Smooth muscle cell (in vitro differentiated cells): ENCODE data around the gene SLC39A11. TPM values are rescaled to one million over a fixed set of nuclear protein-coding genes. Genes with fewer than 3 reads are reported as not detected.

Source experiments
- DNase-seq: peaks from one replicate; lab custom pipeline; 2025; ENCODE audit not compliant: unreplicated experiment; lab: John Stamatoyannopoulos, UW
- H2AFZ ChIP-seq: fragments of 200-600 bp; sonication (generic); 2 replicates; pipeline ENCODE4 v1.6.0; 2016; ENCODE audit warnings: antibody characterized with exemption, low read depth, mild to moderate bottlenecking
- H3F3A ChIP-seq: fragments of 200-600 bp; sonication (generic); 2 replicates; pipeline ENCODE4 v1.6.0; 2017; ENCODE audit warnings: antibody characterized with exemption, low read depth
- H3K27ac ChIP-seq: fragments of 200-600 bp; sonication (generic); 2 replicates; pipeline ENCODE4 v1.5.1; 2016; ENCODE audit warnings: low read depth, mild to moderate bottlenecking
- H3K27me3 ChIP-seq: fragments of 200-600 bp; sonication (generic); 2 replicates; pipeline ENCODE4 v1.6.1; 2016; ENCODE audit warnings: low read depth, mild to moderate bottlenecking
- H3K36me3 ChIP-seq: fragments of 200-600 bp; sonication (generic); 2 replicates; pipeline ENCODE4 v1.5.1; 2016; ENCODE audit warnings: low read depth
- H3K4me1 ChIP-seq: fragments of 200-600 bp; sonication (generic); 2 replicates; pipeline ENCODE4 v1.5.1; 2016; ENCODE audit warnings: low read depth
- H3K4me2 ChIP-seq: fragments of 200-600 bp; sonication (generic); 2 replicates; pipeline ENCODE4 v1.6.0; 2016; ENCODE audit warnings: mild to moderate bottlenecking
- H3K4me3 ChIP-seq: fragments of 200-600 bp; sonication (generic); 2 replicates; pipeline ENCODE4 v1.5.1; 2016; ENCODE audit warnings: mild to moderate bottlenecking
- H3K79me2 ChIP-seq: fragments of 200-600 bp; sonication (generic); 2 replicates; pipeline ENCODE4 v1.6.0; 2016; ENCODE audit warnings: low read depth, mild to moderate bottlenecking
- H3K9ac ChIP-seq: fragments of 200-600 bp; sonication (generic); 2 replicates; pipeline ENCODE4 v1.6.0; 2016; ENCODE audit warnings: low read depth
- H3K9me3 ChIP-seq: fragments of 200-600 bp; sonication (generic); replicated peaks from 2 replicates; pipeline ENCODE4 v1.5.1; 2016; ENCODE audit warnings: low read depth
- H4K20me1 ChIP-seq: fragments of 200-600 bp; sonication (generic); 2 replicates; pipeline ENCODE4 v1.6.0; 2016; ENCODE audit warnings: low read depth
- WGBS: methylation state at CpG from one replicate; pipeline ENCODE4 v1.1.7; 2016; ENCODE audit warnings: low lambda C conversion rate; 5-methylcytosine and 5-hydroxymethylcytosine counted together
- polyA plus RNA-seq: library from polyadenylated mRNA; unstranded; fragments of >200 nt; fragmentation: Nextera tagmentation; extraction: Ambion mirVana; gene quantifications from 2 replicates; pipeline ENCODE4 v1.2.1, GENCODE V29; 2016
- total RNA-seq: library from RNA; depleted of rRNA; stranded (reverse); fragments of >200 nt; gene quantifications from 2 replicates; pipeline ENCODE4 v1.2.3, GENCODE V29; 2014
- TF ChIP-seq, protein P1 (sequence below): fragments of 200-600 bp; sonication (generic); IDR thresholded peaks from 2 replicates; pipeline ENCODE4 v1.5.1; 2017; ENCODE audit warnings: borderline replicate concordance, mild to moderate bottlenecking, antibody characterized with exemption; ENCODE audit not compliant: insufficient read depth, poor library complexity, severe bottlenecking

Gene SLC39A11
- total and polyA plus RNA-seq, 2 experiments from 2014 or later: 9.2 to 36.7 TPM

DNA sequence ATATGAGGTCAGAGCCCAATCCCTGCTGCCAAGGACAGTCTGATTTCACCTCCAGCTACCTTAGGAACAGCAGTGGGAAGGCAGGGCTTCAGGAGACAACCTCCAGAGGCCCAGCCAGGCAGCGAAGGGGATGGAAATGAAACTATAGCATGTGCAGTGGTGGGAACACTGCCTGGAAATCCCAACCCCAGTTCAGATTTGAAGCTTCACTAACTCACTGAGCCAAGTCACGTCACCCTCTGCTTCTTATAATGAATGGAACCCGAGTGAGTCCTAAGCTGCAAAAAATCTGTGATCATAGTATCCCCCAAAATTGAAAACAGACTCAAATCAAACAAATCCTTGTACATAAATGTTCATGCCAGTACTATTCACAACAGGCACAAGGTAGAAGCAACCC, 36.0 kb upstream of the SLC39A11 start:
- H3K27ac ChIP-seq: no peak overlapping the region
- WGBS: 96% methylated on average over 3 of the region's 3 CpGs
- H2AFZ ChIP-seq: no peak overlapping the region
- H3K9ac ChIP-seq: no peak overlapping the region
- no peak overlapping the region for H3K4me3 ChIP-seq
- no peaks in the 10 kb centered on the region for H3K79me2 ChIP-seq
- peaks cover 7% of the 10 kb centered on the region for H3K4me1 ChIP-seq
- no peaks in the 10 kb centered on the region for H3F3A ChIP-seq
- H3K27me3 ChIP-seq: no peaks in the 10 kb centered on the region
- TF ChIP-seq, protein P1, sequence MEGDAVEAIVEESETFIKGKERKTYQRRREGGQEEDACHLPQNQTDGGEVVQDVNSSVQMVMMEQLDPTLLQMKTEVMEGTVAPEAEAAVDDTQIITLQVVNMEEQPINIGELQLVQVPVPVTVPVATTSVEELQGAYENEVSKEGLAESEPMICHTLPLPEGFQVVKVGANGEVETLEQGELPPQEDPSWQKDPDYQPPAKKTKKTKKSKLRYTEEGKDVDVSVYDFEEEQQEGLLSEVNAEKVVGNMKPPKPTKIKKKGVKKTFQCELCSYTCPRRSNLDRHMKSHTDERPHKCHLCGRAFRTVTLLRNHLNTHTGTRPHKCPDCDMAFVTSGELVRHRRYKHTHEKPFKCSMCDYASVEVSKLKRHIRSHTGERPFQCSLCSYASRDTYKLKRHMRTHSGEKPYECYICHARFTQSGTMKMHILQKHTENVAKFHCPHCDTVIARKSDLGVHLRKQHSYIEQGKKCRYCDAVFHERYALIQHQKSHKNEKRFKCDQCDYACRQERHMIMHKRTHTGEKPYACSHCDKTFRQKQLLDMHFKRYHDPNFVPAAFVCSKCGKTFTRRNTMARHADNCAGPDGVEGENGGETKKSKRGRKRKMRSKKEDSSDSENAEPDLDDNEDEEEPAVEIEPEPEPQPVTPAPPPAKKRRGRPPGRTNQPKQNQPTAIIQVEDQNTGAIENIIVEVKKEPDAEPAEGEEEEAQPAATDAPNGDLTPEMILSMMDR: no peak
- no peaks in the 10 kb centered on the region for H3K36me3 ChIP-seq
- H4K20me1 ChIP-seq: no peaks in the 10 kb centered on the region
- H3K9me3 ChIP-seq: no peaks in the 10 kb centered on the region
- no peak overlapping the region for H3K4me2 ChIP-seq
- no peak for DNase-seq

DNA sequence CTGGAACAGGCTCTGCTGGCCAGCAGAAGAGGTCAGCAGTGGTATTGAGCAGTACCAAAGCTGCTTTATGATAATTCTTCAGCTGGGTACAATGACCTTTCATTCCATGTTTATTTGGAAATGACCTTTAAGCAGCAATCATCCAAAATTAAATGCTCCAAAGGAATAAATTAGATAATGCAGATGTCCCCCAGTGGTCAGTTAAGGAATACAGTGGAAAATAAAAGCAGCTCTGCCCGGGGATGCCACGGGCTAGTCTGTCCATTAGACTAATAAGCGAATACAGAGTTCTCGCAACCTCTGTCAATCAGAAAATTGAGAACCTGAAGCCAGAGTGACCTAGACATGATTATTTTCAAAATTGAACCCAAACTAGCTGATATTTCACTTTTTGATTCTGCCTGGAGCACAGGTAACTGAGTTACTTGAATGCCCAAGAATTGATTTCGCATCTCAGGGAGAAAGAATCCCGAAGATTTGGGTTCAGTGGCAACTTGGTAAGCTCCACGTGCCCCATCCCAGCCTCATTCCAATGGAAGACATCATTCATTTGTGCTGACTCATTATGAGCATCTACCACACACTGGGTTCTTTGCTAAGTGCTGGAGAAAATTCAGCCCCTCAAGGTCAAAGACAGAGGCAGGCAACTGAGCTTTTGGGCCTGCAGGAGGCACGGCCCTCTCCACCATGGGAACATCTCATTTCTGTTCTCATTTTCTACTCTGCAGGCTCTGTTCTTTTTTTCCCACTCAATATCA, 34.4 kb upstream of the SLC39A11 start:
- Histone ChIP-seq H2AFZ (no peak overlapping the region), H3K4me1 (no peaks in the 10 kb centered on the region), H3K9me3 (no peaks in the 10 kb centered on the region), H3K79me2 (no peaks in the 10 kb centered on the region), H3K4me2 (no peak overlapping the region), H3K4me3 (no peak overlapping the region), H3K27me3 (no peaks in the 10 kb centered on the region), H3K36me3 (no peaks in the 10 kb centered on the region), H3F3A (no peaks in the 10 kb centered on the region), H4K20me1 (no peaks in the 10 kb centered on the region), H3K9ac (no peak overlapping the region), H3K27ac (no peak overlapping the region)
- TF ChIP-seq, protein P1: no peak
- no peak for DNase-seq
- WGBS: 76% methylated on average over 8 of the region's 8 CpGs

DNA sequence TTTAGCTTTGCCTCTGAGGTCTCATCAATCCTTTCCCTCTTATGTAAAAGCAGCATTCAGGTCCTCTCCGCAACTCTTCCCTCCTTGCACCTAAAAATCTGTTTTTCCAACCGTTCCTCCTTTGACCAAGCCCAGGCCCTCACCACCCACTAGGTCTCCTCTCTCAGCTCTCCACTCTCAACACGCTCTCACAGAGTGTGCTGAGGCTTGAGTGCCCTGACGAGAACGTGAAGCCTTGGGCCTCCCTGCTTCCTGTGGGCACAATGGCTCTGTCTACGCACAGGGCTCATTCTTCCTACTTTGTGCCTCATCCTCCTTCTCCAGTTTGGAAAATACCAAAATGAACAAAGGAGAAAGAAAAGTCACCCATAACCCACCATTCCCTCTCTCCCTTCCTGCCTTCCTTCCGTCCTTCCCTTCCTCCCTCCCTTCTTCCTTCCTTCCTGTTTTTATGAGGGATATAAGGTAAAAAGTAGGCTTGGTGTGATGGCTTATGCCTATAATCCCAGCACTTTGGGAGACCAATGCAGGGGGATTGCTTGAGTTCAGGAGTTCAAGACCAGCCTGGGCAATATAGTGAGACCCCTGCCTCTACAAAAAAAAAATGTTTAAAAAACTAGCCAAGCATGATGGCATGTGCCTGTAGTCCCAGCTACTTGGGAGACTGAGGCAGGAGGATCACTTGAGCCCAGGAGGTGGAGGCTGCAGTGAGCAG, 31.3 kb upstream of the SLC39A11 start:
- H3K27ac ChIP-seq: no peak overlapping the region
- H3K4me2 ChIP-seq: no peak overlapping the region
- DNase-seq: no peak
- no peaks in the 10 kb centered on the region for H3K27me3 ChIP-seq
- H3K4me3 ChIP-seq: no peak overlapping the region
- no peaks in the 10 kb centered on the region for H3K9me3 ChIP-seq
- no peaks in the 10 kb centered on the region for H4K20me1 ChIP-seq
- H2AFZ ChIP-seq: no peak overlapping the region
- TF ChIP-seq, protein P1: no peak
- H3K9ac ChIP-seq: no peak overlapping the region
- no peaks in the 10 kb centered on the region for H3K79me2 ChIP-seq
- no peaks in the 10 kb centered on the region for H3F3A ChIP-seq
- H3K36me3 ChIP-seq: no peaks in the 10 kb centered on the region
- H3K4me1 ChIP-seq: no peaks in the 10 kb centered on the region
- 90% methylated on average over 7 of the region's 7 CpGs for WGBS
